Glutamatergic neuron (in vitro differentiated cells): ENCODE results near the gene YIF1B. TPM values are rescaled to one million over a fixed set of nuclear protein-coding genes. Genes with fewer than 3 reads are reported as not detected.
"Not testable (repeated sequence)": the region's sequence is repeated elsewhere in the genome, so short reads cannot be mapped to it uniquely, and the experiment has no call there.

Experiments used
- DNase-seq: peaks from one replicate; pipeline ENCODE4 v3.0.0; 2022
- H3K27ac Mint-ChIP-seq: one replicate; pipeline ENCODE4 v1.8.0; 2020; ENCODE audit warnings: mild to moderate bottlenecking, mixed read lengths, inconsistent platforms; ENCODE audit not compliant: unreplicated experiment
- H3K27me3 Mint-ChIP-seq: one replicate; pipeline ENCODE4 v1.8.0; 2020; ENCODE audit warnings: mild to moderate bottlenecking, moderate library complexity, mixed read lengths, inconsistent platforms; ENCODE audit not compliant: unreplicated experiment
- H3K36me3 Mint-ChIP-seq: one replicate; pipeline ENCODE4 v1.8.0; 2020; ENCODE audit warnings: mild to moderate bottlenecking, mixed read lengths, inconsistent platforms; ENCODE audit not compliant: unreplicated experiment
- H3K4me1 Mint-ChIP-seq: one replicate; pipeline ENCODE4 v1.8.0; 2020; ENCODE audit warnings: mild to moderate bottlenecking, low read depth, mixed read lengths, inconsistent platforms; ENCODE audit not compliant: unreplicated experiment
- H3K4me3 Mint-ChIP-seq: one replicate; pipeline ENCODE4 v1.8.0; 2020; ENCODE audit warnings: mild to moderate bottlenecking, mixed read lengths, inconsistent platforms; ENCODE audit not compliant: unreplicated experiment
- H3K9me3 Mint-ChIP-seq: one replicate; pipeline ENCODE4 v1.8.0; 2020; ENCODE audit warnings: mild to moderate bottlenecking, moderate library complexity, mixed read lengths, inconsistent platforms; ENCODE audit not compliant: unreplicated experiment
- CTCF ChIP-seq: fragments of 200-600 bp; sonication (generic); IDR thresholded peaks from one replicate; pipeline ENCODE4 v1.5.0; 2021; ENCODE audit not compliant: partially characterized antibody, unreplicated experiment
- total RNA-seq: library from RNA; stranded (reverse); fragmentation: NEBNext Ultra II Directional; extraction: Animal tissue kit (Norgen Biotek cat#: 25700); gene quantifications from one replicate; pipeline ENCODE4 v1.2.1, GENCODE V29; 2021; ENCODE audit not compliant: unreplicated experiment

The YIF1B gene
- total RNA-seq, 1 donor from 2014 or later = 101 TPM

- Mint-ChIP-seq H3K4me1 (peaks cover 36% of the 10 kb centered on the region), H3K9me3 (peaks cover 8% of the 10 kb centered on the region), H3K36me3 (peaks cover 9% of the 10 kb centered on the region), H3K4me3 (peak overlapping the region; percentile 96), H3K27ac (peak overlapping the region; percentile 83), H3K27me3 (peaks cover 2% of the 10 kb centered on the region)
- DNase-seq = no peak
- no peak for TF ChIP-seq CTCF
Observed at GRCh38 chr19:38265213-38265861, 50.4 kb downstream of the YIF1B start.

GRCh38 chr19:38264486-38265212, 51.1 kb downstream of the YIF1B start, which contains the start of gene SPINT2:
TSS of gene SPINT2 (plus strand) at chr19:38264573. CDS start at chr19:38264893, 320 bp downstream.
- no peak for TF ChIP-seq CTCF
- peak; percentile 84 for DNase-seq
- peak within 1 kb of the TSS; percentile 83 for H3K27ac Mint-ChIP-seq
- H3K4me3 Mint-ChIP-seq = peak within 1 kb of the TSS; percentile 96
- peaks cover 8% of the 10 kb centered on the region for H3K9me3 Mint-ChIP-seq
- H3K36me3 Mint-ChIP-seq = peaks cover 5% of the 10 kb centered on the region
- H3K27me3 Mint-ChIP-seq = peaks cover 2% of the 10 kb centered on the region
- peaks cover 31% of the 10 kb centered on the region for H3K4me1 Mint-ChIP-seq

GRCh38 chr19:38263689-38264485, 51.9 kb downstream of the YIF1B start:
- H3K4me1 Mint-ChIP-seq = peaks cover 31% of the 10 kb centered on the region
- peak overlapping the region; percentile 48 for H3K27ac Mint-ChIP-seq
- peaks cover 2% of the 10 kb centered on the region for H3K27me3 Mint-ChIP-seq
- peak; percentile 65 for DNase-seq
- H3K36me3 Mint-ChIP-seq = peaks cover 5% of the 10 kb centered on the region
- H3K9me3 Mint-ChIP-seq = peaks cover 8% of the 10 kb centered on the region
- peak overlapping the region; percentile 85 for H3K4me3 Mint-ChIP-seq
- no peak for TF ChIP-seq CTCF

- H3K9me3 Mint-ChIP-seq = peaks cover 8% of the 10 kb centered on the region
- no peak overlapping the region for H3K4me3 Mint-ChIP-seq
- H3K4me1 Mint-ChIP-seq = peaks cover 25% of the 10 kb centered on the region
- TF ChIP-seq CTCF = no peak
- H3K27me3 Mint-ChIP-seq = peaks cover 2% of the 10 kb centered on the region
- peaks cover 5% of the 10 kb centered on the region for H3K36me3 Mint-ChIP-seq
- DNase-seq = no peak
- H3K27ac Mint-ChIP-seq = peak overlapping the region; percentile 70
Observed at GRCh38 chr19:38262585-38263268, 53.0 kb downstream of the YIF1B start.

GRCh38 chr19:38261942-38262341, 53.8 kb downstream of the YIF1B start:
- not testable (repeated sequence) for H3K36me3 Mint-ChIP-seq, H3K27me3 Mint-ChIP-seq, DNase-seq, H3K9me3 Mint-ChIP-seq, H3K4me3 Mint-ChIP-seq
- Mint-ChIP-seq H3K27ac (peak overlapping the region; percentile 70), H3K4me1 (peaks cover 18% of the 10 kb centered on the region)
